GM21576 (cell line): Measurements from ENCODE around the gene AFDN.

ENCODE experiments used
- ATAC-seq: cut with Tn5 transposase; IDR thresholded peaks from one replicate; pipeline ENCODE4 v1.9.1; 2021; ENCODE audit warnings: mild to moderate bottlenecking, moderate library complexity; ENCODE audit not compliant: unreplicated experiment

Gene AFDN

GRCh38 chr6:167910652-167911051, 83.9 kb downstream of the AFDN start:
- no peak for ATAC-seq

- ATAC-seq = no peak
Measured at GRCh38 chr6:167912494-167912893, 85.8 kb downstream of the AFDN start.

GRCh38 chr6:167913699-167914098, 87.0 kb downstream of the AFDN start:
- no peak for ATAC-seq

GRCh38 chr6:167915139-167915538, 88.4 kb downstream of the AFDN start:
- ATAC-seq = no peak

- no peak for ATAC-seq
Measured at GRCh38 chr6:167917551-167918154, 90.9 kb downstream of the AFDN start.

- ATAC-seq = no peak
Measured at GRCh38 chr6:167918548-167919278, 92.0 kb downstream of the AFDN start.

- no peak for ATAC-seq
Measured at GRCh38 chr6:167919349-167919748, 92.6 kb downstream of the AFDN start.

- no peak for ATAC-seq
Measured at GRCh38 chr6:167920165-167920564, 93.5 kb downstream of the AFDN start.

GRCh38 chr6:167921831-167922230, 95.1 kb downstream of the AFDN start:
- ATAC-seq = no peak

- ATAC-seq = no peak
Measured at GRCh38 chr6:167925026-167925425, 98.3 kb downstream of the AFDN start.

- no peak for ATAC-seq
Measured at GRCh38 chr6:167927246-167927645, 100.5 kb downstream of the AFDN start.

- no peak for ATAC-seq
Measured at GRCh38 chr6:167928111-167928510, 101.4 kb downstream of the AFDN start.

GRCh38 chr6:167930295-167930694, 103.6 kb downstream of the AFDN start:
- no peak for ATAC-seq

GRCh38 chr6:167932468-167933276, 106.0 kb downstream of the AFDN start:
- no peak for ATAC-seq

- no peak for ATAC-seq
Measured at GRCh38 chr6:167933290-167933689, 106.6 kb downstream of the AFDN start.

GRCh38 chr6:167933847-167934246, 107.1 kb downstream of the AFDN start:
- ATAC-seq = no peak

- ATAC-seq = no peak
Measured at GRCh38 chr6:167934426-167934864, 107.7 kb downstream of the AFDN start.

- no peak for ATAC-seq
Measured at GRCh38 chr6:167936051-167936450, 109.3 kb downstream of the AFDN start.

- ATAC-seq = no peak
Measured at GRCh38 chr6:167937301-167937700, 110.6 kb downstream of the AFDN start.

GRCh38 chr6:167937948-167938911, 111.5 kb downstream of the AFDN start:
- no peak for ATAC-seq

- ATAC-seq = no peak
Measured at GRCh38 chr6:167941822-167942221, 115.1 kb downstream of the AFDN start.
